Dedifferentiated amniotic fluid mesenchymal stem cell (primary cell): Measurements from ENCODE around the gene IPO5.
"Not testable (repeated sequence)": the region's sequence is repeated elsewhere in the genome, so short reads cannot be mapped to it uniquely, and the experiment has no call there.

Experiments
- DNase-seq: peaks from one replicate; pipeline ENCODE4 v3.0.0-alpha.2; 2016; ENCODE audit errors: extremely low spot score

The IPO5 gene

DNA sequence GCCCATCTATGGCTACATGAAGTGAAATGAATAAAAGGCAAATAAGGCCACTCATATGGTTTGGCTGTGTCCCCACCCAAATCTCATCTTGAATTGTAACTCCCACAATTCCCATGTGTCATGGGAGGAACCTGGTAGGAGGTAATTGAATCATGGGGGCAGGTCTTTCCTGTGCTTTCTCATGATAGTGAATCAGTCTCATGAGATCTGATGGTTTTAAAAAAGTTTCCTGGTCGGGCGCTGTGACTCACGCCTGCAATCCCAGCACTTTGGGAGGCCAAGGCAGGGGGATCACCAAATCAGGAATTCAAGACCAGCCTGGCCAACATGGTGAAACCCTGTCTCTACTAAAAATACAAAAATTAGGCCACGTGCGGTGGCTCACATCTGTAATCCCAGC is 4.2 kb upstream of the IPO5 start:
- DNase-seq, result not testable (repeated sequence)

DNA sequence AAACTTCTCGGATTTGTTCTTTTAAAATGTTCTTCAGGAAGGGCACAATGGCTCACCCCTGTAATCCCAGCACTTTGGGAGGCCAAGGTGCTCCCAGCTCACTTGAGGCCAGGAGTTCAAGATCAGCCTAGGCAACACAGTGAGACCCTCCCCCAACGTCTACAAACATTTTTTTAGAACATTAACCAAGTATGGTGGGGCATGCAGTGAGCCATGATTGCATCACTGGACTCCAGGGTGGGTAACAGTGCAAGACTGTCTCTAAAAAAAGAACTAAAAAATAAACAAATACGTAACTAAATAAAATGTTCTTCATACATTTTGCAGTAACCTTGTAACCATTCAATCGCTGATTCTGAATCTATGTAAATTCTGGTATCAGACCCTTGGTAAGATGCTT is 2.1 kb upstream of the IPO5 start:
- no peak for DNase-seq

DNA sequence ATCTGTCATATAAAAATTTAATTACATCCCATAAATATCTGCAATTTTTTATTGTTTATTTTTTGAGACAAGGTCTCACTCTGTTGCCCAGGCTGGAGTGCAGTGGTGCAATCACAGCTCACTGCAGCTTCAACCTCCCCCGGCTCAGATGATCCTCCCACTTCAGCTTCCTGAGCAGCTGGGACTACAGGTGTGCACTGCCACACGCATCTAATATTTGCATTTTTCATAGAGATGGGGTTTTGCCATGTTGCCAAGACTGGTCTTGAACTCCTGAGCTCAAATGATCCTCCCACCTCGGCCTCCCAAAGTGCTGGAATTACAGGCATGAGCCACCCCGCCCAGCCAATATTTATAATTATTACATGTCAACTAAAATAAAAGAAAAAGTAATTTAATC is 644 bp upstream of the IPO5 start:
- not testable (repeated sequence) for DNase-seq

DNA sequence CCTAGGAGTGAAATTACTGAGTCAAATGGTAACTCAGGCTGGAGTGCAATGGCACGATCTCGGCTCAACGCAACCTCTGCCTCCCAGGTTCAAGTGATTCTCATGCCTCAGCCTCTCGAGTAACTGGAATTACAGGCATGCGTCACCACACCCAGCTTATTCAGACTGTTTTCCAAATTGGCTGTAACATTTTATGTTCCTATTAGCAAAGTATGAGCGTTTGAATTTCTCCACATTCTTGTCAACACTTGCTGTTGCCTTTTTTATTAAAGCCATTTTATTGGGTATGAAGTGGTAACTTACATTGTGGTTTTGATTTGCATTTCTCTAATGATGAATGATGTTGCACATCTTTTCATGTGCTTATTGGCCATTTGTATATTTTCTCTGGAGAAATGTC is 7.9 kb downstream of the IPO5 start:
- DNase-seq, result no peak

GRCh38 chr13:97962887-97963286 is 9.4 kb downstream of the IPO5 start:
- DNase-seq, result no peak

- DNase-seq, result no peak
Measured at GRCh38 chr13:97967226-97967625, 13.8 kb downstream of the IPO5 start.

DNA sequence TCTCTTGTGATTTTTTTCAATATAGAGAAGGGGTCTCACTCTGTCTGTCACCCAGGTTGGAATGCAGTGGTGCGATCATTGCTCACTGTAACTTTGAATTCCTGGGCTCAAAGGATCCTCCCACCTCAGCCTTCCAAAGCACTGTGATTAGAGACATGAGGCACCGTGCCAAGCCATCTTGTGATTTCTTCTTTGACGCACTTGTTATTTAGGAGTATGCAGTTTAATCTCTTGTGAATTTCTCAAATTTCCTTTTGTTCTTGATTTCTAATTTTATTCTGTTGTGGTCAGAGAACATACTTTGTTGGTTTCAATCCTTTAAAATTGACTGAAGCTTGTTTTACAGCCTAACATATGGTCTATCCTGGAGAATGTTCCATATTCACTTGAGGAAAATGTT is 14.5 kb downstream of the IPO5 start:
- DNase-seq, result no peak

DNA sequence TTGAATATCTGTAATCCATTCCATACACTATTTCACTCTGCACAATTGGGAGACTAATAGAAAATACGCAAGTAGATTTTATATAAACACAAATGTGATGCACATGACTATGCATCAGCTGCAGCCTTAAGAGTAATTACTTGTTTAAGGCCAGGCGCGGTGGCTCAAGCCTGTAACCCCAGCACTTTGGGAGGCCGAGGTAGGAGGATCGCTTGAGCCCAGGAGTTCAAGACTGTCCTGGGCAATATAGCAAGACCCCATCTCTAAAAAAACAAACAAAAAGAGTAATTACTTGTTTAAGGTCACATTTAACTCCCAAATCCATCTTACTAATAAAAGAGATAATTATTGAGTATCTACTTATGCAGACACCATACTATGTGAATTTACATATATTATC is 18.0 kb downstream of the IPO5 start:
- DNase-seq, result no peak

GRCh38 chr13:97974773-97975172 is 21.3 kb downstream of the IPO5 start:
- no peak for DNase-seq

DNA sequence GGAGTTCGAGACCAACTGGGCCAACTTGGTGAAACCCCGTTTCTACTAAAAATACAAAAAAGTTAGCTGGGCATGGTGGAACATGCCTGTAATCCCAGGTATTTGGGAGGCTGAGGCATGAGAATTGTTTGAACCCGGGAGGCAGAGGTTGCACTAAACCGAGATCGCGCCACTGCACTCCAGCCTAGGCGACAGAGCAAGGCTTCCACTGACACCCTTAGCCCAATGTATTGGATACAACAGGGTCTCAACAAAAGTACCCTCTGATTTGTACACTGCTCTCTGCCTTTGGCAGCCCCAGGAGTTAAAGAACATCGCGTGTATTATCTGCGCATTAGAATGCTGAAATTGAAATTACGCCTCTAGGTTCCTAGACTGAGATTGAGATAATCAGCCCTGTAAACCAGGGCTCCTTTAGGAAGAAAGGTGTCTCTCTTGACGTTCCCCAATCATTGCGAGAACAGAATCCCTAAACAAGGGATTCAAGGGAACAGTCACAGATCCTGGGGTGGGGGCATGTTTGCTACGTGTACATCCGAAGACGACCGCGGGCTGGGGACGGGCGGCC is 21.9 kb downstream of the IPO5 start:
- DNase-seq, result peak; percentile 46

DNA sequence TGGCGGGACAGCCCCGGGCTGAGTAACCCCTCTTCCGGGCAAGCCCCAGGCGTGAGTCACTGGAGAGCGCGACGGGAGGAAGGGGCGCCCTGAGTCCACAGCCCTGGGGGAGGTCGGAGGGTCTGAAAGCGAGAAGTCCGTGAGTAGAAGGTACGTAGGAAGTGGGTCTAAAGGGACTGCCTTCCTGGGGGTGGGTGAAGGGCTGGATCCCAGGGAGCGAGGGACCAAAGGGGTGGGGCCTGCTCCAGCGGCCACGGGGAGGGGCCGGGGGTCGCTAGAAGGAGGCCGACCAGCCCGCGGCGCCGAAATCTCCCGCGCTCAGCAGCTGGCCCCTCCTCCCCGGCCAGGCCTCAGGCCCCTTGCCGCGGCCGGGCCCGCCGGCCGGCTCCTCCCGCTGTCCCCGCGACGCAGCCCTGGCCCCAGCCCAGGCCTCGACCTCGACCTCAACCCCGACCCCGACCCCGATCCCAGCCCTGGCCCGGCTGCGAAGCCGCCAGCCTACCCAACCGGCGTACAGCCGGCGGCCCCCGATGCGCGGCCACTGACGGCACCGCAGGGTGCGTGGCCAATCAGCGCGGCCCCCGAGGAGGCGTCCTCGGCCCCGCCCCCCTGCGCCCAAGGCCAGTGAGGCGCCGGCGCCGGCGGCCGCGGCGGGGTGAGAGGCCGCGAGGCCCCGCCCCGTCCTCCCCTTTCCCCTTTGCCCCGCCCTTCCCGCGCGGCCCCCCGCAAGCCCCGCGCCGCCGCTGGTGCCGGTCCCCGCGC is 22.6 kb downstream of the IPO5 start:
- DNase-seq, result peak; percentile 66

DNA sequence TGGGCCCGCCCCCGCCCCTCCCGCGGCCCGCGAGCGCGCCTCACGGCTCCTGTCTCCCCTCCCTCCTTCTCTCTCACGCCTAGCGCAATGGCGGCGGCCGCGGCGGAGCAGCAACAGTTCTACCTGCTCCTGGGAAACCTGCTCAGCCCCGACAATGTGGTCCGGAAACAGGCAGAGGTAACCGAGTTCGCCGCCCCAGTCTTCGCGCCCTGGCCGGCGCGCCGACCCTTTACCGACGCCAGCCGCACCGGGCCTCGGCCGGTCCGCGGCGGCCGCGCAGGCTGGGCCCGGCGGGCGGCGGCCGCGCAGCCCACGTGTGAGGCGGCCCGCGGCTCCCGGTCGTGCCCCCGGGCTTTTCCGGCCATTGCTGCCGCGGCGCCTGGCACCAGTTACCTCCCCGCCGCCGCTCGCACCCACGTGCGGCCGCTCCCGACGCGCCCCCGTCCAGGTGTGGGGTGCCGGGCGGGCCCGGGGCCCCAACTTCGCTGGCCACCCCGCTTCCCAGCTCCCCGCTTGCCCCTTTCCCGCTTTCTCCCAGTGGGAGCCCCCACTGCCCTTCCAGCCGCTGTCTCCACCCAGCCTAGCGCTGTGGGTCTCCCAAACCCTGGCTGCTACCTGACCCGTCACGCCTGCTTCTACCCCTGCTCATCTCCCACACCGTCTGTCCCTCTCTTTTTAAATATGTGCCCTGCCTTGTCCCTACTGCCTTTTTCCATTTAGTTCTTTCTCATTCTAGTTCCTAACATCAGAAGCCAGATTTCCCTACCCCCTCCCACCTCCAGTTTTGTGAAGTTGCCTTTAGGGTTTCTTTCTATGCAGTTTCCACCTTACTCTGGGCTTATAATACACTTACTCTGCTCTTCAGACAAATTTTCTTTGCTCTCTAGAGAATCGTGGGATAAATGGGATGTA is 23.4 kb downstream of the IPO5 start:
- peak; percentile 22 for DNase-seq

DNA sequence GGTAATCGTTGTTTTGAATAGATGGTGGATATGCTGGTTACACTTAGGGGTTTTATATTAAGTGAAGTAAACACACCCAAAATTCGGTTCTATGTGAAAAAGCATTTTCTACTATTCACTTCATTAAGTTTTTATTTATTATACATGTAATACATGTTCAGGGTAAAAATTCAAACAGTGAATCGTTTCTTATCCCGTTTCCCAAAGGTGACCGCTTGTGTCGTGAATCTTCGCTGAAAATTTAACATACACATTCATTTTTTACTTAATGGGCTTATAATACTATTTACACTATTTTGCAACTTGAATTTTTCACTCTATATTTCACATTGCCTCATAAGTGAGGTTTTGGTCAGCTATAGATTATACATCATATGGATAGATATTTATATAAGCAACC is 24.5 kb downstream of the IPO5 start:
- no peak for DNase-seq

DNA sequence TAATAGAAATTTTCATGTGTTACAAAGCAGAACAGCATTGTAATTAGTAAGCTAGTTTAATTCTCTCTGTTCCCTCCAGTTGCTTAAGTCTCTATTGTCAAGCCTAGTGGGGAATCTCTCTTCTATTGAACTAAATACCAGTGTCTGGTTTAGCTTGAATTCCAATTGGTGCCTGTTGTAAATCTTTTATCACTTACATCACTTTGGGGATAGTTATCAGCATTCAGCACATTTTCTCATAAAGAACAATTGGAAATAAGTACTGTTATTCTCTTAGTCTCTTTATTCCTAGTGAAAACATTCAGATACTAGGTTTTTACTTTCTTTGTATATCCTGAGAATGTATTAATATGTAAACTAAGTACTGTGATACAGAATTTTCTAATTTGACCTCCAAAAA is 25.2 kb downstream of the IPO5 start:
- DNase-seq, result no peak

DNA sequence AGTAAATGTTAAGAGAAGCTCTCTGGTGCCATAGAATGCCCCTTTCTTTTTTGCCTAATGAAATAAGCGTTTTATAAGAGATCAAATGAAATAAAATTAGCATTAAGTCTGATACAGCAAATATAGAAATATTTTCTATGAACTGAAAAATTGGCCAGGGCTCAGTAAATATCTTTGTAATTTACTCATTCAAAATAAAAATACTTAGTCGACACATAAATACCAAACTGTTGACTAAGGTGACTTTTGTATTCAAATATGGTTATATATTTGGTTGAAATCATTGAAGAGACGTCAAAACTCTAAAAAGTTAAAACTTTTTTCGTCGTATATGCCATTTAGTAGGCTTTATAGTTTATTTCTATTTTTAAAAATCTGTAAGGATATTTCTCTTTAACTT is 25.6 kb downstream of the IPO5 start:
- DNase-seq, result peak; percentile 62

DNA sequence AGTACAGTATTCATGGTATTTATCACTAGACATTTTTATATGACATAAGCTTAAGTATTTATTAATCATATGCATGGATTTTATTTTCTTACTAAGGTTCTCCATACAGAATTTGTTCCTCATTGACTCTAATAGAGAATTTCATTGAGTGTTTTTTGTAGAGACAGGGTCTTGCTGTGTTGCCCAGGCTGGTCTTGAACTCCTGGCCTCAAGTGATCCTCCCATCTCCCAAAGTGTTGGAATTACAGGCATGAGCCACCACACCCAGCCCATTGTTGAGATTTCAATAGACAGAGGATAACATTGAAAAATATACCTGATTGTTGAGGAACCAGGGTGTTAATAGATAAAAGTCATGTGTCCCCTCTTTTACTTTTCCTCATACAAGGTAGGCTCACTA is 26.1 kb downstream of the IPO5 start:
- DNase-seq, result no peak

GRCh38 chr13:97982286-97982685 is 28.8 kb downstream of the IPO5 start:
- DNase-seq, result no peak

DNA sequence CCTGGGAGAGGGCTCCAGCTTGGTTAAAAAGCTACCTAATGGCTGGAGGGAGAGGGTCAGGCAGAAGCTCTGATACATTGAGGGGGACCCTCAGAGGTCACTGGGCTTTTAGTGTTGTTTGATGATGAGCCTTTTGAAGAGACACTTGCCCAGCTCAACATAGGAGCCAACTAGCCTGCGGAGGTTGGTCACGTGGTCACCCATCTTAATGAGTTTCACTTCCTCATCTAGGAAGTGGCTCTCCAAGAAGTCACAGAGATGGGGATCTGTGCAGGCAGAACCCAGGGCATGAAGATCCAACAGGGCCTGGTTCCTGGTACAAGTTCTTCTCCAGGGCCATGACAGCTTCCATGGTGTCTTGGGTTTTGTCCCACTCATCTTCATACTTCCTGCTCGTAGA is 33.4 kb downstream of the IPO5 start:
- DNase-seq, result no peak

DNA sequence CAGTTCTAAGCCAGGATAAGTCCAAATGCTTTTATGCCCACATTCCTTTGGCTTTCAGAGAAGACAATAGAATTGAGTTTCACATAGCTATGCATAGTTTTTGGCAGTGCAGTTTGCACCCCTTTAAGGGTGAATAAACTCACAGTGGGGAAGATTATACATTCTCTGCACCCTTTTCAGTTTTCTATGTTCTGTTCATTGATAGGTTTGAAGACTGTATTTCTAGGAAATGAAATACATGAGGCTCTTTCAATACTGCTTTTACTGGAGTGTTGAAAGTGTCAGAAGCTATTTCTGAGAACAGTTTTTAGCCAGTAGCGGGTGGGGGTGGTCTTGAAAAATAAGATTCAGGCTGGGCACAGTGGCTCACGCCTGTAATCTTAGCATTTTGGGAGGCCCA is 46.2 kb downstream of the IPO5 start:
- DNase-seq, result no peak

- peak; percentile 36 for DNase-seq
Measured at GRCh38 chr13:98004107-98004506, 50.6 kb downstream of the IPO5 start.

GRCh38 chr13:98004997-98005396 is 51.5 kb downstream of the IPO5 start:
- DNase-seq, result not testable (repeated sequence)

DNA sequence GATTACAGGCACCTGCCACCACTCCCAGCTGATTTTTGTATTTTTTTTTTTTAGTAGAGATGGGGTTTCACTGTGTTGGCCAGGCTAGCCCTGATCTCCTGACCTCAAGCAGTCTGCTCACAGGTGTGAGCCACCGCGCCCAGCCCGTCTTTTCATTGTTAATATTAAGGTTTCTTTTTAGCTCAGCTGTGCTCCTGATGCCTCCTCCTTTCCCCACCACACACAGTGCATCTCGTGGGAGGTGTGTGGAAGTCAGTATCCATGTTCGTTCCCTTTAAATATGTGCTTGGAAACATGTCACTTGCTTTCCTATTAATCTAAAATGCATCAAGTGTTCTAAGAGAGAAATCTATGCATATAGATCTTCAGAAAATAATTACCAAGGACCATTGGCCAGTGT is 53.5 kb downstream of the IPO5 start:
- DNase-seq, result no peak

DNA sequence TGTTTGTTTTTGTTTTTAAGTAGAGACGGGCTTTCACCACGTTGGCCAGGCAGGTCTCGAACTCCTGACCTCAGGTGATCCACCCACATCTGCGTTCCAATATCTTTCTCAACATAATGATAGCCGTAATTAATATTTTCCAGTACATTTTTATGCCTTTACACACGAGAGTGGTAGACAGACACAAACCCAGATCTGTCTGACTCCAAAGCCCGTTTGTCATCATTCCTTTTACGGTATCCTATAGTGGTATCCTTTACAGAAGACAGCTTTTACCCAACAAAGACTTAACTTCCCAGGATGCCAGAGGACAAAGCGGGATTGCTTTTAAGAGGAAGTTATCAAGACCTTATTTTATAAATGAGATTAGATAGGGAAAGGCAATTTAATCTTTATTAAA is 59.8 kb downstream of the IPO5 start:
- no peak for DNase-seq
